ENCODE data around the gene COA6.

Gene COA6

DNA sequence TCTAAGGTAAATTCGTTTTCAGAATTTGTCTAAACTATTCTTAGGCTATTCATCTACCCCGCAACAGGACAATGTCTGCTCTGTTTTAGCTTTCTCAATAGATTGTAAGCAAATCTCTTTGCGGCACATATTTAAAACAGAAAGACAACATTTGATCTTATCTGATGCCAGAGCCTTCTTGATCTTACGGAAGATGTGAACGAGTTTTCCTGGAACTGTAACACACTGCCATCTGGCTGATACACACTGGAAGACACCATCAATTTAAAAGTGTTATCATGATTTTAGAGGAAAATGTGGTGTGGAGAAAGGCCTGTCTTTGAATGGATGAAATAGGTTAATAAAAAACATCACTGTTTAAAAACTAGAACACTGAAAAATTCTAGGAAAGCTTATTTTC, 36.1 kb downstream of the COA6 start:
- TF ChIP-seq CTCF (IDR thresholded peaks at IDR 0.05; ENCODE audit: insufficient read depth, missing control alignments) = peak; percentile 21
- DNase-seq (ENCODE audit: insufficient read length, low spot score) (no peak), FAIRE-seq (peak; percentile 78)

DNA sequence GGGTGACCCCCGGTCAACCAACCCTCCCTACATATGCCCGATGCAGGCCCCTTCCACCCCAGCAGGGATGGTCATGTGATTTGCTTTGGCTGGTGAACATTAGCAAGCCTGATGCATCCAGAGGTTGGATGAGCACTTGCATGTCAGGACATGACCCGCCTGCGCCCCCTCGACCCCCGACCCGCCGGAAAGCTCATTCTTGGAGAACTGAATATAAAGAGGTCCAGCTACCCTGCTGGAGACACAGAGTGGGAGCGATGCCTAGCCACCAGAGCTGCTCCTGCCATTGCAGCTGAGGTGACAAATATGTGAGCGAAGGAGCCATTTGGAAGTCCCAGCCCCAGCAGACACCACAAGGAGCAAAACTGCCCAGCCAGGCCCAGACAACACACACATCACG, 39.6 kb downstream of the COA6 start:
- DNase-seq (ENCODE audit: insufficient read length, low spot score) = no peak
- TF ChIP-seq CTCF (IDR thresholded peaks at IDR 0.05; ENCODE audit: insufficient read depth, missing control alignments) = no peak
- FAIRE-seq = no peak

DNA sequence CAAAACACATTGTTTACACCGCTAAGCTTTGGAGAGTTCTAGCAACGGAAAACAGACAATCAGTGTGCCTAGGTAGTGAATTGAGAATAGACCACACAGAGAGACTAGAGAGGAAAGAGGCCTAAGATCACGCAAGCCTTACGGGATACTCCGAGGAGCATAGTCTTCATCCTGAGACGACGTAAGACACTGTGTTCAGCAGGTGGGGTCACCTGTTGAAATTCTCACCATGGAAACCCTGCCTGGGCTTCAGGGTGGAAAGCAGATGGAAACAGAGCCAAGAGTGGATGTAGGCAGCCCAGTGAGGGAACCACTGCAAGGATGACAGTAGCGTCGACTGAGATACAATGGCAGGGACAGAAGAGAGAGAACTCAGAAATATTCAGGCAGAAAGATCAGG, 40.2 kb downstream of the COA6 start:
- DNase-seq (ENCODE audit: insufficient read length, low spot score) = no peak
- no peak for FAIRE-seq
- no peak for TF ChIP-seq CTCF (IDR thresholded peaks at IDR 0.05; ENCODE audit: insufficient read depth, missing control alignments)

DNA sequence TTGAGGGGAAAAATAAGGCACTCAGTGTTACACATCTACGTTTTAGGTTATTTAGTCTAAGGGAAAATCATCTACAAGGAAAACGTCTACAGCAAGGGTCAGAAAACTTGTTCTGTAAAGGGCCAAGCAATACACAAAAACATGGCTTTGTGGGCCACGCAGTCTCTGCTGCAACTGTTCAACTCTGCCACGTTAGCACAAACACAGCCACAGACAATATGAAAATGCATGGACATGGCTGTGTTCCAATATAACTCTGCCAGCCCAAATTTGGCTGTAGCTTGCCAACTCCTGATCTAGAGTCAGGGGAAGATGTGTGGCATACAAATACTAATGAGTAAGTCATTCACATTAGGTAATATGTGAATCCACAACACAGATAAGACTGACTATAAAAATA, 40.7 kb downstream of the COA6 start:
- no peak for TF ChIP-seq CTCF (IDR thresholded peaks at IDR 0.05; ENCODE audit: insufficient read depth, missing control alignments)
- DNase-seq (ENCODE audit: insufficient read length, low spot score) (no peak), FAIRE-seq (no peak)

DNA sequence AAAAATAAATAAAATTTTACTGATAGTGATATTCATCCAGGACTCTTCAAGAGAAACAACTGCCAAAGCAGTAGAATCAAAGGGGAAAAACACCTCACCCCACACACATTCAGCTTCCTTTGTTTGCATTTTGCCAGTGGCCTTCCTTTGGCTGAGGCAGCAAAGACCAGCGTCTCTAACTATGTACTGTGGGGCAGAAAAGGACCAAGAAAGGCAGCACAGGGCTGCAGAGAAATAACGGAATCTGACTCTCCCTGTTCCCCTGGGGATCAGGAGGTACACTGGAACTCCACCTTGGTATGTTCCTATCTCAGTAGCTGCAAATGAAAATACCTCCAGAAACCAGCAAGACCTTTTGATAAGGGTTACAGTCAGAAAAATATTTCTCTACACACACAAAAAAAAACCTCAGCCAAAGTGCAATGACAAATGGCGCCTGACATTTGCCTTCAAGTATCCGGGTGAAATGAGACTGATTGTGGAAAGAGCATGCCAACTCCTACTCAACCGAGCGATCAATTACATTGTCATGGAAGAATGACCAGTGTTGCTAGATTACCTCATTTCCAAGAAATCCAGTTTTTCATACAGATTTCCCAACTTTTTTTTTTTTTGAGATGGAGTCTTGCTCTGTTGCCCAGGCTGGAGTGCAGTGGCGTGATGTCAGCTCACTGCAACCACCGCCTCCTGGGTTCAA, 54.8 kb downstream of the COA6 start:
- FAIRE-seq (no peak), DNase-seq (ENCODE audit: insufficient read length, low spot score) (no peak)
- no peak for TF ChIP-seq CTCF (IDR thresholded peaks at IDR 0.05; ENCODE audit: insufficient read depth, missing control alignments)

DNA sequence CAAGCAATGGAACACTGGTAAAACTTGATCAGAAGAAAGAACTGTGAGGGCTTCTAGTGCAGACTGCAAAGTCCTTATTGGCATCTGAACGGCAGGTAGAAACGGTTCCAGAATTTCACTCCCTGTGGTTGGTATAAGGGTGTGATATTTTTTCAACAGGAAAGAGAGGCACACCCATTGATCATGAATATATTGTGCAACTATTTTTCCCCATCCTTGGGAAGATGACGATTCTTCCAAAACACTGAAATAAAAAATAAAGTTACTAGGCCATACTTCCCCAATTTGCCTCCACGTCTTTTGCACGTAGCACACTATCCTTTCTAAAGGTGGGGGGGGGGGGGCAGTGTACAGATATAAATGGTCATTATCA, 56.2 kb downstream of the COA6 start:
- DNase-seq (ENCODE audit: insufficient read length, low spot score) = no peak
- FAIRE-seq = no peak
- no peak for TF ChIP-seq CTCF (IDR thresholded peaks at IDR 0.05; ENCODE audit: insufficient read depth, missing control alignments)

GRCh38 chr1:234430691-234431090, 57.4 kb downstream of the COA6 start:
- FAIRE-seq (no peak), DNase-seq (ENCODE audit: insufficient read length, low spot score) (no peak)
- TF ChIP-seq CTCF (IDR thresholded peaks at IDR 0.05; ENCODE audit: insufficient read depth, missing control alignments) = no peak
